ENCODE results near the gene GSTM1. TPM values are rescaled to one million over a fixed set of nuclear protein-coding genes. Genes with fewer than 3 reads are reported as not detected.

The GSTM1 gene
- total RNA-seq = 67.8 and 72.8 TPM in 2 replicates

DNA sequence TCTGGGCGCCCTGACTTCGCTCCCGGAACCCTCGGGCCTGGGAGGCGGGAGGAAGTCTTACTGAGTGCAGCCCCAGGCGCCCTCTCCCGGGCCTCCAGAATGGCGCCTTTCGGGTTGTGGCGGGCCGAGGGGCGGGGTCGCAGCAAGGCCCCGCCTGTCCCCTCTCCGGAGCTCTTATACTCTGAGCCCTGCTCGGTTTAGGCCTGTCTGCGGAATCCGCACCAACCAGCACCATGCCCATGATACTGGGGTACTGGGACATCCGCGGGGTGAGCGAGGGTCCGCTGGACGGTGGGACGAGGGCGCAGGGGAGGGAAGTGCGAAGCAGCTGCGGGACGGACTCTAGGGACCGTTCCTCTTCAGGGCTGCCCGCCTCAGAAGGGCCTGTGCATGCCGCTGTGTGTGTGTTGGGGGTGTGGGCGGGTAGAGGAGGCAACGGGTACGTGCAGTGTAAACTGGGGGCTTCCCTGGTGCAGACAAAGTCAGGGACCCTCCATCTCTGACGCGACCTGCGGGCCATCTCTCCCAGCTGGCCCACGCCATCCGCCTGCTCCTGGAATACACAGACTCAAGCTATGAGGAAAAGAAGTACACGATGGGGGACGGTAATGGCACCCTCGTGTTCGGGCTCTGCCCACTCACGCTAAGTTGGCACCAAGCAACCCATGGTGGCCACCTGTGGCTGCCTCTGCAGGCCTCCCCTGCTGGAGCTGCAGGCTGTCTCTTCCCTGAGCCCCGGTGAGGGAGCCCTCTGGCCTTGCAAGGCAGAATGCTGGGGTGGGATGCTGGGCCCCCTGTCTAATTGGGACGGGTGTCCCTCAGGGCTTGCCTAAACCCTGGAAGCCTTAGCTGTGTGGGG is at the start of gene GSTM1:
Gene GSTM1, plus strand, starts transcription at position 177 of the 859 bp plus-strand sequence. Its CDS starts 57 bp downstream, at position 234.
- intact Hi-C loops (cut with micrococcal nuclease) = loop anchor here (2.0 to 5.0 kb wide), 7 partner anchors 21 to 344 kb away; partner anchors contain the start of genes GSTM3 and STRIP1

DNA sequence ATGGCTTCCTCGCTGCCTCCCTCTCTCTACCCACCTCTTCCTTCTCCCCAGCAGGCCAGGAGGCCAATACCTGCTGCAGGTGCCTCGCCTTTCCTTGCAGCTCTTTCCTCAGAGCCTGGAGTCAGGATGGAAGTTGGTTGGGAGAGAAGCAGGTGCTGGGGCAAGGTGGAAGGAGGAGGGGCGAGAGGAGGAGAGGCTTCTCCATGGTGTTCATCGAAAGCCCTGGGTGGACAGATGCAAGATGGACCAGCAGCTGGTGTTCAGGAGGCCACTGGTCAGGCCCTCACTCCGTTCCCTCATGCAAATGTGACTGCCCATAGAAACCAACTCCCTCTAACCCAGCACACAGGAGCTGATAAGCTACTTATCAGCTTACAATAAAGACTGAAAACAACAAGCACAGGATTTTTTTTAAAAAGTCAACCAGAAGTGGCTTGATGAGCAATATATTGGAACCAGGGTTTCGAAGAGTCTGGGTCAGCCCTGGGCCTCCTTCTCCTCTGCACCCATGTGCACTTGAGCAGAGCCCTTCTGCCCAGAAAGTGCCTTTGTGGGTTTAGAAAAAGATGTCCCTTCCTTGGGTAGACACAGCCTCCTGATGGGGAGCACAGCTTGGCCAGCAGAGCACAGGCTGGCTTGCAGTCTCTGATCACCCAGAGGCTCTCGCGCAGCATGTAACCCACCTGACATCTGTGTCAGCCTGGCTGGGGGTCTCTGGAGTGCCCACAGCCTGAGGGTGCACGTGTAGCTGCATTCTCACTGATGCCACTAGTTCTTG is 48.4 kb upstream of the GSTM1 start:
- intact Hi-C loops (cut with micrococcal nuclease) = no loop called here

DNA sequence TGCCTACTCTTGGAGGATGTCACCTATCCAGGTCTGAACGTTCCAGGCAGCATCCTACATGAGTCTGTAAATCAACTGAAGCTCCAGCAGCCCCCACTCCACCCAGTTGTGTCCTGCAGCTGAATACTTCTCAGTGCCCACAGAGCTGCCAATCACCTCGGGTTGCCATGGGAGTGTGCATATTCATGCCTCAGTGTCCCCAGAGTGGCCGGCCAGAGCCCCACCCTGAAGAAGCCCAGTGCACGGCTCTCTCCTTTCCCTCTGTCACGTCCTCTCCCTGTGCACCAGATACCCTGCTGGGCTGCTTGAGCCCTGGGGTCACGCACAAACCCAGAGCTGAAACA is 47.8 kb upstream of the GSTM1 start:
- intact Hi-C loops (cut with micrococcal nuclease) = loop anchor here (1.0 to 10.0 kb wide), 6 partner anchors 21 to 371 kb away; partner anchors contain the start of genes AMPD2, CSF1, GNAT2 and GSTM2

DNA sequence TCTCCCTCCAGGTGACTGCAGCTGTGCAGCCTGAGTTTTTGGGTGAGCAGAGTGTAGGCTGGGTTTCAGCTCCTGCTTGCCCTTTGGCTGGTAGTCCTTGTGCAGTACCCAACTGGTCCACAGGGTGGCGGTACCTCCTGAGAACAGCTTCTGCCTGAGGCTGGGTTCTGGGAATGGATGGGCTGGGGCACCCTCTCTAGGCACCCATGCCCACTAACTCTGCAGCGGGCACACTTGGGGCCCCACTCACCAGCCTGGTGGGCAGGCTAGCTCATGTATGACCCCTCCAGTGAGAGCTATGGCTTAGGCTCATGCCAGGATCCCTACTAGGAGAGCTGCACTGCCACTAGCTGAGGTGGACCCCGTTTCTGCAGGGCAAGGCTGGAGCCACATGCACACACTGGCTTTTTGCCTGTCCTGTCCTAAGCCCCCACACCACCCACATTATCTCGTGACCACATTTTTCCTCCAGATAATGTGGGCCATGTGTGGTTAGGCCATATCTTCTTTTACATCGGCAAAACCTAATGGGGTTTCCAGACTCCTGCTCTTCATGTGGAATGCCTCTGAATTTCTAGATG is 47.2 kb upstream of the GSTM1 start:
- intact Hi-C loops (cut with micrococcal nuclease) = loop anchor here (1.0 to 10.0 kb wide), 6 partner anchors 21 to 371 kb away; partner anchors contain the start of genes AMPD2, CSF1, GNAT2 and GSTM2

DNA sequence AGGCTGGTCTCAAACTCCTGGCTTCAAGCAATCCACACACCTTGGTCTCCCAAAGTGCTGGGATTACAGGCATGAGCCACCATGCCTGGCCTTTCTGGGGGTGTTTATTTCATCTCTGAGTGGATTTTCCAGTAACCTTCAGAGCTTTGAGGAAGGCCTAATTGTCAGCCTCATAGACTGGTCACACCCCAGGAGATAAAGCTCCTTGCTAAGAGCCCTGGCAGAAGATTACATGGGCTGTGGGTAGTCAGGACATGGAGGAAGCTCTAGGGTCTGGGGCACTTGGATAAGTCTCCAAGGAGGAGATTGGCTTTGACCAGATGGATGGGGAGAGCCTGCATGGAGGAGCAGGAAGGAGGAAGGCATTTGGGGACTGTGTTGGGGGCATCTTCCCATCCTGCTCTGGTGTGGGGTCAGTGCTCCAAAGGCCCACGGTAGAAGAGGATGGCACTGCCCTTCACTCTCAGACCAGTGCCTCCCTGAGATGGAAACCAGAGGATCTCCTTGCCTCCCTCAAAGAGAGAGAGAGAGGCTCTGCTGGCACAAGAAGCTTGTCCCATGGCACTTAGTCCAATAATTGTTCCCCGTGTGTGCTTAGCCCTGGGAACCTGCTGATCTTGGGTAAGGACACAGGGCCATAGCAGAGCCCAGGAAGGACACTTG is 46.4 kb upstream of the GSTM1 start:
- intact Hi-C loops (cut with micrococcal nuclease) = loop anchor here (10.0 kb wide), 2 partner anchors 274 to 356 kb away; partner anchors contain the start of genes CSF1 and PSRC1

DNA sequence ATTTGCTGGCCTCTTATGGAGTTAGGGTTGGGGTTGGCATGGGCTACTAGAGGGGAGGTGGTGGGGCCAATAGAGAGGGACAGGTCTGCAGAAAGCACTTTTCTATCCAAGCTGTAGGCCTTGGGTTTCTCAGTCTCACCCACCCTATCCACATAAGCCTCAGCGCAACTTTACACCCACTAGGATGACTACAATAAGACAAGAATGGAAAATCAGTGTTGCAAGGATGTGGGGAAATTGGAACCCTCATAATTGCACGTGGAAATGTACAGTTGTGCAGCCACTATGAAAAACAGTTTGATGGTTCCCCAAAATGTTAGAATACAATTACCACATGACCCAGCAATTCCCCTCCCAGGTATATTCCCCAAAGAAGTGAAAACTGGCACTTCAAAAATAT is 45.8 kb upstream of the GSTM1 start:
- intact Hi-C loops (cut with micrococcal nuclease) = loop anchor here (2.0 to 10.0 kb wide), 3 partner anchors 45 to 357 kb away; partner anchors contain the start of genes CSF1, GSTM1 and PSRC1

DNA sequence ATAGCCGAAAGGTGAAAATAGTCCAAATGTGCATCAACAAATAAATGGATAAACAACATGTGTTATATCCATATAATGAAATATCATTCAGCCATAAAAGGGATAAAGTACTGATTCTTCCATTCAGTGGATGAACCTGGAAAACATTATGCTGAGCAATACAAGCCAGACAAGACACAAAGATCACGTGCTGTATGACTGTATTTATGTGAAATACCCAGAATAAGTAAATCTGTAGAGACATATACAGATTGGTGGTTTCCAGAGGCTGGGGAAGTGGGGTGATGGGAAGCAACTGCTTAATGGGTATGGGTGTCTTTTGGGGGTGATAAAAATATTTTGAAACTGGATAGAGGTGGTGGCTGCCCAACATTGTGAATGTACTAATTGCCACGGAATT is 45.0 kb upstream of the GSTM1 start:
- intact Hi-C loops (cut with micrococcal nuclease) = loop anchor here (1.0 to 10.0 kb wide), 7 partner anchors 14 to 358 kb away; partner anchors contain the start of genes AHCYL1, CSF1, GSTM1 and GSTM4

DNA sequence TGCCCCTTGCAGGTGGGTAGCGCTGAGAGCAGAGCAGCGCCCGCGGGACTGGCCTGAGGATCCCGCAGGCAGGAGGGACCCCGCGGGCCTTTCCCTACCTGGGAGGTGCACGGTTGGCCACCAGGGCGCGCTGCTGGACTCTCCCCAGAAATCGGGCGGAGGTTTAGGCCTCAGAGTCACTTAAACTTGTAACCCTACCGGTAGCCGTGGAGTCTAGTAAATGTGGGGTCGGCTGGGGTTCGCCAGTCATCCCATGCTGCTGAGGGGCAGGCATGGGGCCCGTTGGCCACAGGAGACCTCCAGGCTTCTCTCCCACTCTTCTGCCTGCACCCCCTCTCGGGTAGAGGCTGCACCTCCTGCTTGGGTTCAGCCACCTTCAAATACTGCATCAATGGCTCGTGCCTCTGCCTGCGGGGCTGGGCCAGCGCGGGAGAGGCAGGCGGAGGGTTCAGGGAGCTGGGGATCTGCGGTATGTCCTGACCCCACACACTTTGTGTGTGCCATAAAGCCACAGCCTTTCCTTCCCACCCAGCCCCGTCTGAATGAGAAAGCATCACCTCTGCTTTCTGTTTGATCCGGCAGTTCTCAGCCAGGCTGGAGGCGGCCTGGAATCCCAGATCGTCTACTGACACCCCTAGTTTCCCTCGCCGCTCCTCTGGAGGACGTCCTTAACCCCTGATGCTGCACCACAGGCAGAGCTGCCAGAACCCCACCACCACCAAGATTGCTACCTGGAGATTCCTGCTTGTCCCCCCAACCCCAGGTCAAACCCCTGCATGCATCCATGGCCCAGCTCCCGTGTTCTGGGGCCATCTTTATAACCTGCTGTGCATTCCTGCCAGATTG is 44.0 kb upstream of the GSTM1 start:
- intact Hi-C loops (cut with micrococcal nuclease) = loop anchor here (1.0 to 10.0 kb wide), 7 partner anchors 13 to 359 kb away; partner anchors contain the start of genes AHCYL1, CSF1, GSTM1 and GSTM4

DNA sequence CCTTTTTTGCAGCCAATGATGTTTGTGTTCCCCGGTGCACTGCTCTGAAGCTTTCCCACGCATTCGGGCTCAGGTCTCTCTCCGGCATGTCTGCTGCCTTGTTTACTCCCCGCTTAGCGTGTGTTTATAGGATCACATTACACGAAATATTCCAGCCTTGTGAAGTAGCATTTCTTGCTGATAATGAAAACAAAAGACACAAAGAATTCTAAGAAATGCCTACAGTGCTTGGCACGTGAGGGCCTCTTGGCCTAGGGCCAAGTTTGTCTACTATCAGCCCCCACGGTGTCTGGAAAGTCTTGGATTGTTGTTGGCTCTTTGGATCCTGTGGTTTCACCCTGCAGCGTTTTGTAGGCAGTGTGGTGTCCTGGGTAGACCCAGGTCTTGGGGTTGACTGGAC is 42.9 kb upstream of the GSTM1 start:
- intact Hi-C loops (cut with micrococcal nuclease) = loop anchor here (10.0 kb wide), 2 partner anchors 270 to 360 kb away; partner anchors contain the start of genes CSF1 and PSRC1

DNA sequence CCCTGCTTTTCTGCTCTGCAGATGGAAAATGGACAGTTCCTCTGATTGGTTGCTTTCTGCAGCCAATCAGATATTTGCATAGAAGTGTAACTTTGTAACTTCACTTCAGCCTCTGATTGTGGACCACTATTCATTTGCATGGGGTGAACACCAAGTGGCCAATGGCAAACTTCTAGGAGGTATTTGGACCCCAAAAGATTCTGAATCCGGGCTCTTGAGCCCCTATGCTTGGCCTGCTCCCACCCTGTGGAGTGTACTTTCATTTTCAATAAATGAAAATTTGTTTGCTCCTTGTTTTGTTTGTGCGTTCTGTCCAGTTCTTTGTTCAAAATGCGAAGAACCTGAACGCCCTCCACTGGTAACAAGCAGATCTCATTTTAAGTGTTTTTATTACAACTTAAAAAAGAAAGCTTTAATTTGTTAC is 38.1 kb upstream of the GSTM1 start:
- intact Hi-C loops (cut with micrococcal nuclease) = loop anchor here (10.0 kb wide), 2 partner anchors 265 to 365 kb away; partner anchors contain the start of genes CSF1 and PSRC1

DNA sequence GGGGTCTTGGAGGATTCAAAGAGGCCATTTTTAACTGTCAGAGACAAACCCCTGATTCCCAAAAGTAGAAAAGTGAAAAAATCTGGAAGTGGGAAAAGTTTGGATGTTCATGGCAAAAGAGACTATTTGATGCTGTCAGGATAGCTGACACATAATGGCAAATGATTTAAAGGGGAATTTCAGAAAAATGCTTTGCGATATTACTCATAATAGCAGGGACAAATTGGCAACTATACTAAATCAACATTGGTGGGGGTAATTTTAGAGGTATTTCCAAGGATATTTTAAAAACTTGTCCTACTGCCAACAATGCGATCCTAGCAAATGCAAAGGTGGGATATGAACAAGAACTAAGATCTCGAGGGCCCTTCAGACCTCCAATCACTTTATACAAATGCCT is 37.0 kb upstream of the GSTM1 start:
- intact Hi-C loops (cut with micrococcal nuclease) = no loop called here

DNA sequence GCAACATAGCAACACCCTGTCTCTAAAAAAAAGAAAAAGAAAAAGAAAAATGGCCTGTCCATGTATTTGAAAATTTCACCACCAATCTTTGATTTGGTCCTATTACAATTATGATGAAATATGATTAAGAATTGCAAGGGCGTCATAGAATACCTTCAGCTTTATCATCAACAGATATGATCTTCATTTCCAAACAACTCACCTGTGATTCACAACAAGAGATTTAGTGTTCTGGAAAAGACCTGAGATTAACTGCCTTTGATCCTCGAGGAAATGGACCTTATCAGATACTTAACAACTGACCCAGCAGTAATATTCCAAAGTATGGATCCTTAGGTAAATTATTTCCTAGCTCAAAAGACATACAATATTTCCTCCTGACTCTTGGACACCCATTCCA is 35.2 kb upstream of the GSTM1 start:
- intact Hi-C loops (cut with micrococcal nuclease) = no loop called here

DNA sequence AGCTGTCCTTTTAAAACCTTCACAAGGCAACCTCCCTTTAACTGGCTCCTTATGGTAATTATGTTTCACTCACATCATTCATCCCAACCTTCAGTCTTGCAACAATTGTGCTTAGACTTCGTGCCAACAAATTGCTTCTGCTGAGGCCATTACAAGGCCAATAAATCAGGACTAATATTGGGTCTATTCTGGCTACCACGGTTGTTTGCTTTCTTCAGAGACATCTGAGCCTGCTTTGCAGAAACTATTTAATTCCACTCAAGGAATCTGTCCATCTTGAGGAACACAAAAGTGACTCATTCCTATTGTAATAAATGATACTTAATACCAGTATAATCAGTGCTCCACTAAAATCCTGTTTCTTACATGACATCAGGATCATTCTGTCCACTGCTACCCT is 34.3 kb upstream of the GSTM1 start:
- intact Hi-C loops (cut with micrococcal nuclease) = no loop called here

DNA sequence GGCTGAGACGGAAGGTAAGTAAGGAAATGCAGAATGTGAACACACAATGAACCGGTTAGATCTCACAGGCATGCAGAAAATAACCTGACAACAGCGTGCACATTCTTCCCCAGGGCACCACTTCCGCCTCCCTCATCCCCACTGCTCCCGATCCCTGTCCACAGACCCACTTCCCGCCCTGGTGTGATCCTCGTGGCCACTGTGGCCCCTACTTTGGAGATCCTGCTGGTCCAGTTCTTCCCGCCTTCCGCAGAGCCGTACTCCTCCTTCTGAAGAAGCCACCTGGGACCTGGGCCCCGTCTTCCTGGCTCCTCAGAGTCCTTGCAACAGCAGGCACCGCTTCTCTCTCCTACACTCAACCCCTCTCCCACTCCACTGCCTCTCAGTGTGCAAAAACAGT is 33.1 kb upstream of the GSTM1 start:
- intact Hi-C loops (cut with micrococcal nuclease) = no loop called here

DNA sequence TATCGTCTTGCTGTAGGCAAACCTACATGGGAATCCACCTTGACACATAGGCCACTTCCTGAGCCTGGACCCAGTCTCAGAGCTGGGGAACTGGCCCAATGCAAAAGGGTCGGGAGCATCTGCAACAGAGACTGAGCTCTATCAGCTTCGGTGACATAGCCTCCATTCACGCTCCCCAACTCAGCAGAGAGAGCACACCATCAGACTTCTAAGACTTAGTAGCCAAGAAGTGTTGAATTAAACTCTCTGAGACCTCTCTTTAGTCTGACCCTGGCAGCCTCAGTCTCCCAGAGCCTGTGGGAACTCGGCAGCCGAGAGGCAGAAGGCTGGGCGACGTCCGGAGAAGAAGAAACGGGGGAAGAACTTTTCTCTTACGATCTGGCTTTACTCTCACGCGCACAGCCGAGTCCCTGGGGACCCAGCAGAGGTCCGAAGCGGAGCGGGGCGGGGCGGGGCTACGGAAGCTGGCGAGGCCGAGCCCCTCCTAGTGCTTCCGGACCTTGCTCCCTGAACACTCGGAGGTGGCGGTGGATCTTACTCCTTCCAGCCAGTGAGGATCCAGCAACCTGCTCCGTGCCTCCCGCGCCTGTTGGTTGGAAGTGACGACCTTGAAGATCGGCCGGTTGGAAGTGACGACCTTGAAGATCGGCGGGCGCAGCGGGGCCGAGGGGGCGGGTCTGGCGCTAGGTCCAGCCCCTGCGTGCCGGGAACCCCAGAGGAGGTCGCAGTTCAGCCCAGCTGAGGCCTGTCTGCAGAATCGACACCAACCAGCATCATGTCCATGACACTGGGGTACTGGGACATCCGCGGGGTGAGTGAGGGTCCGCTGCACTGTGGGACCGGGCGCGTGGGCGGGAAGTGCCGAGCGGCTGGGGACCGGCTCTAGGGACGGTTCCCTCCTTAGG is 31.8 kb upstream of the GSTM1 start, which contains the start of gene GSTM4:
Gene GSTM4, plus strand, starts transcription at position 485 of the 905 bp plus-strand sequence. Its CDS starts 291 bp downstream, at position 776.
- intact Hi-C loops (cut with micrococcal nuclease) = loop anchor here (1.0 to 5.0 kb wide), 5 partner anchors 11 to 376 kb away; partner anchors contain the start of genes AHCYL1 and STRIP1

DNA sequence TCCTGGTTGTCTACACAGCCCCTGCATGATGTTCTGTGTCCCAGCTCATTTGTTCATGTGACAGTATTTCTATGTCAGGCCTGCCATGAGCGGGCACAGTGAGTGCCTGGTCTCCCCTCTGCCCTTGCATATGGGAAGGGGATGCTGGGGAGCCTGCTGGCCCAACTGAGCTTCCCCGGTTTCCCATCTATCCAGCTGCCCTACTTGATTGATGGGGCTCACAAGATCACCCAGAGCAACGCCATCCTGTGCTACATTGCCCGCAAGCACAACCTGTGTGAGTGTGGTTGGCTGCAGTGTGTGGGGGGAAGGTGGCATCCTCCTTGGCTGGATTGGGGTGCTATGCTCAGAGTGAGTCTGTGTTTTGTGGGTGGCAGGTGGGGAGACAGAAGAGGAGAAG is 30.2 kb upstream of the GSTM1 start:
- intact Hi-C loops (cut with micrococcal nuclease) = loop anchor here (2.0 to 5.0 kb wide), 2 partner anchors 37 to 375 kb away; partner anchors contain the start of gene STRIP1

DNA sequence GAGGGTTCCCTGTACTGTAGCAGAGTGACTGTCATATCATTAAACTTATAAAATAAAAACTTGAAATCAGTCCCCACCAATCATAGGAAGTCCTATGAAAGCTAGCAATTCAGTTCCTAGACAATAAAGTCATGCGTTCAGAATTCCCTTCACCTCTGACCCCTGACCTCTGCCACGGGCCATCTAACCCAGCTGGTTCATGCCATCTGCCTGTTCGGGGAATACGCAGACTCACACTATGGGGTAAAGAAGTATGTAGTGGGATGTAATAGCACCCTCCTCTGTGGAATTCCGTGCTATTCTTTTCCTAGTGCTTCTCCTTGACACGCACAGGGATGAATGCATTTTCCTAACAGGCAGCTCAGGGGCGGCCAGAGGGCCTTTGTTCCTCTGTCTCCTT is 29.6 kb upstream of the GSTM1 start:
- intact Hi-C loops (cut with micrococcal nuclease) = loop anchor here (2.0 to 5.0 kb wide), 2 partner anchors 37 to 374 kb away; partner anchors contain the start of gene STRIP1

DNA sequence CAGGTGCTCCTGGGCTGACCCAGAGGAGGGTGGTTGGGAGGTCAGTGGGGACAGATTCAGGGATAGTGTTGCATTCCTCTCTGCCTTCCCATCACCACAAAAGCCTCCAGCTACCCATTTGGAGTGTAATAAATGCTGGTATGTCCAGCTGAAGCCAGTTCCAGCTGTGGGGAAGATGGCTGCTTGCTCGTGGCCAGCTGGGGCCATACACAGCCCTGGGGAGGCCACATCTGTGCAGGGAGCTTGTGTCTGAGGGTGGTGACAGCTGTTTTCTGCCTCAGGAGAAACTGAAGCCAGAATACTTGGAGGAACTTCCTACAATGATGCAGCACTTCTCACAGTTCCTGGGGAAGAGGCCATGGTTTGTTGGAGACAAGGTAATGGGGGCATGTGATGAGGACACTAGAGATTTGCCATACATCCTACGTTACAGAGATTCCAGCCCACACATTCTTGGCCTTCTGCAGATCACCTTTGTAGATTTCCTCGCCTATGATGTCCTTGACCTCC is 29.0 kb upstream of the GSTM1 start:
- intact Hi-C loops (cut with micrococcal nuclease) = loop anchor here (5.0 kb wide), 1 partner anchor 374 kb away; the partner anchor contains the start of gene STRIP1

All from T-helper 1 cell treated with Interleukin-12 subunit alpha and Interleukin-12 subunit beta and Interleukin-4 antibody, amounts not matched to agents 30 ng/mL and 1 ng/mL, for 36 hours (primary cell).